HCT116 (cell line): Measurements from ENCODE around the gene TTLL9. TPM values are rescaled to one million over a fixed set of nuclear protein-coding genes. Genes with fewer than 3 reads are reported as not detected.

Experiments used
- ATAC-seq: fragments of 200-7000 bp; cut with Tn5 transposase; 2 replicates; pipeline ENCODE4 v1.9.1; 2020; ENCODE audit warnings: mild to moderate bottlenecking, moderate library complexity
- BruUV-seq: library from RNA; stranded (reverse); fragments of 400-500 nt; replicated peaks from 2 replicates; lab custom pipeline; 2021; lab: Mats Ljungman, UMichigan
- CTCF ChIA-PET: fragments of 300-600 bp; sonication (Branson Sonifier 250); formaldehyde crosslinking; loops from one replicate; lab custom pipeline; 2021; ENCODE audit warnings: antibody characterized with exemption; lab: Charles Lee
- POLR2A ChIA-PET: fragments of 300-600, 350-600 bp; sonication (Branson Sonifier 250); formaldehyde crosslinking; loops from one replicate; lab custom pipeline; 2021; ENCODE audit warnings: antibody characterized with exemption; lab: Charles Lee
- RAD21 ChIA-PET, 2 experiments: fragments of 300-600 bp; sonication (Branson Sonifier 250); formaldehyde crosslinking; loops; one replicate each; lab custom pipeline; 2023; ENCODE audit warnings: low total read pairs in 2 of 2; ENCODE audit not compliant: uncharacterized antibody in 2 of 2, unreplicated experiment in 2 of 2, low non-redundant PET in 1 of 2; lab: Charles Lee
- DNase-seq: peaks from one replicate; pipeline ENCODE4 v3.0.0-alpha.2; 2010; ENCODE audit warnings: low read depth, low spot score
- H2AFZ ChIP-seq: fragments of 200-600 bp; shearing (Covaris generic), sonication (generic); 2 replicates; pipeline ENCODE4 v1.6.1; 2017; ENCODE audit warnings: low read depth, mixed run types, mixed read lengths, antibody characterized with exemption, low read length; ENCODE audit not compliant: poor library complexity, severe bottlenecking
- H3K27ac ChIP-seq: 2 replicates; pipeline ENCODE4 v1.5.1; 2012; ENCODE audit warnings: low read depth, low read length
- H3K27me3 ChIP-seq: fragments of 200-600 bp; sonication (generic); 2 replicates; pipeline ENCODE4 v1.6.1; 2016; ENCODE audit warnings: mixed run types, low read length, mixed read lengths; ENCODE audit not compliant: insufficient read depth
- H3K36me3 ChIP-seq, 2 experiments: fragments of 200-500 bp in 1 of 2; fragments of 200-600 bp in 1 of 2; sonication (Bioruptor generic) in 1 of 2; sonication (generic) in 1 of 2; 2 replicates each; pipeline versions ENCODE4 v1.5.1 to v1.6.1; 2014 to 2016; ENCODE audit warnings: low read length in 2 of 2, inconsistent platforms in 1 of 2, mixed read lengths in 1 of 2, mixed run types in 1 of 2; ENCODE audit not compliant: insufficient read depth in 2 of 2, control insufficient read depth in 1 of 2
- H3K4me1 ChIP-seq, 2 experiments: fragments of 200-600 bp in 1 of 2; sonication (generic) in 1 of 2; 2 replicates each; pipeline versions ENCODE4 v1.5.1 to v1.6.1; 2012 to 2017; ENCODE audit warnings: low read length in 2 of 2, inconsistent platforms in 1 of 2, mild to moderate bottlenecking in 1 of 2, mixed read lengths in 1 of 2, mixed run types in 1 of 2, moderate library complexity in 1 of 2; ENCODE audit not compliant: insufficient read depth in 2 of 2, control insufficient read depth in 1 of 2
- H3K4me2 ChIP-seq: fragments of 200-600 bp; sonication (generic); 2 replicates; pipeline ENCODE4 v1.6.1; 2017; ENCODE audit warnings: mixed run types, low read length, mixed read lengths
- H3K4me3 ChIP-seq, 2 experiments: fragments of 200-600 bp in 1 of 2; sonication (generic) in 1 of 2; replicated peaks in 1 of 2; 2 replicates each; pipeline ENCODE4 v1.5.1; 2011 to 2016; ENCODE audit warnings: low read length in 2 of 2, control low read depth in 1 of 2, low read depth in 1 of 2, mild to moderate bottlenecking in 1 of 2, mixed read lengths in 1 of 2, mixed run types in 1 of 2
- H3K79me2 ChIP-seq: fragments of 200-600 bp; sonication (generic); 2 replicates; pipeline ENCODE4 v1.6.1; 2017; ENCODE audit warnings: mild to moderate bottlenecking, mixed run types, low read length, moderate library complexity, mixed read lengths; ENCODE audit not compliant: insufficient read depth
- H3K9ac ChIP-seq: fragments of 200-600 bp; sonication (generic); 2 replicates; pipeline ENCODE4 v1.6.1; 2016; ENCODE audit warnings: low read length, mixed read lengths
- H3K9me2 ChIP-seq: fragments of 200-600 bp; sonication (generic), shearing (Covaris generic); 2 replicates; pipeline ENCODE4 v1.6.1; 2017; ENCODE audit warnings: mixed run types, mild to moderate bottlenecking, moderate library complexity; ENCODE audit not compliant: insufficient read depth
- H3K9me3 ChIP-seq, 2 experiments: fragments of 200-500 bp in 1 of 2; fragments of 200-600 bp in 1 of 2; sonication (Bioruptor generic) in 1 of 2; sonication (generic) in 1 of 2; 2 replicates each; pipeline ENCODE4 v1.6.1; 2014 to 2017; ENCODE audit warnings: low read length in 2 of 2, mixed read lengths in 2 of 2, inconsistent platforms in 1 of 2, low read depth in 1 of 2, mild to moderate bottlenecking in 1 of 2, mixed run types in 1 of 2, moderate library complexity in 1 of 2; ENCODE audit not compliant: control insufficient read depth in 1 of 2, insufficient read depth in 1 of 2
- H4K20me1 ChIP-seq: fragments of 200-600 bp; sonication (generic), shearing (Covaris generic); 2 replicates; pipeline ENCODE4 v1.6.1; 2017; ENCODE audit warnings: mixed run types, mild to moderate bottlenecking, moderate library complexity; ENCODE audit not compliant: insufficient read depth
- ATF3 ChIP-seq: IDR thresholded peaks from 2 replicates; pipeline ENCODE4 v1.6.1; 2012
- CEBPB ChIP-seq: IDR thresholded peaks from 2 replicates; pipeline ENCODE4 v1.6.1; 2012; ENCODE audit warnings: low read depth
- EZH2 ChIP-seq: fragments of 200-600 bp; sonication (generic); IDR thresholded peaks from 2 replicates; pipeline ENCODE4 v1.6.1; 2017; ENCODE audit warnings: antibody characterized with exemption, mixed run types
- JUND ChIP-seq: IDR thresholded peaks from 2 replicates; pipeline ENCODE4 v1.6.1; 2012
- POLR2A ChIP-seq: IDR thresholded peaks from 2 replicates; pipeline ENCODE4 v1.7.0; 2011; ENCODE audit warnings: borderline replicate concordance; ENCODE audit not compliant: insufficient read depth, insufficient read length; ENCODE audit errors: extremely low read depth
- REST ChIP-seq: IDR thresholded peaks from 2 replicates; pipeline ENCODE4 v1.6.1; 2012; ENCODE audit warnings: low read depth
- SP1 ChIP-seq: IDR thresholded peaks from 2 replicates; pipeline ENCODE4 v1.6.1; 2012; ENCODE audit warnings: low read depth
- TCF7L2 ChIP-seq: IDR thresholded peaks from 2 replicates; pipeline ENCODE4 v1.7.0; 2011; ENCODE audit warnings: borderline replicate concordance, inconsistent platforms; ENCODE audit not compliant: insufficient read depth, insufficient read length; ENCODE audit errors: extremely low read depth
- YY1 ChIP-seq: IDR thresholded peaks from 2 replicates; pipeline ENCODE4 v1.6.1; 2011; ENCODE audit warnings: low read length, low read depth, moderate library complexity, mild to moderate bottlenecking; ENCODE audit not compliant: insufficient replicate concordance; ENCODE audit errors: extremely low read depth
- ZBTB33 ChIP-seq: IDR thresholded peaks from 2 replicates; pipeline ENCODE4 v1.6.1; 2011; ENCODE audit warnings: mild to moderate bottlenecking, low read length, moderate library complexity; ENCODE audit not compliant: insufficient replicate concordance; ENCODE audit errors: extremely low read depth
- ZNF274 ChIP-seq: fragments of 200-500 bp; sonication (Bioruptor generic); IDR thresholded peaks from 2 replicates; pipeline ENCODE4 v1.6.1; 2014; ENCODE audit warnings: mild to moderate bottlenecking, low read depth, low read length, inconsistent platforms
- intact Hi-C: fragments of 100-400 bp; cut with micrococcal nuclease; formaldehyde crosslinking; loops from 2 replicates; pipeline ENCODE4 v1.10.0; 2022
- total RNA-seq: library from RNA; stranded (reverse); gene quantifications from one replicate; pipeline ENCODE4 v1.2.1, GENCODE V29; 2021; ENCODE audit not compliant: unreplicated experiment

Gene TTLL9
- total RNA-seq, 1 experiment from 2014 or later = not detected

- Histone ChIP-seq H3K4me3 (no peak overlapping the region), H3K27me3 (no peaks in the 10 kb centered on the region), H2AFZ (no peak overlapping the region), H3K4me1 (peaks cover 31 to 64% of the 10 kb centered on the region in 2 experiments), H3K79me2 (no peaks in the 10 kb centered on the region), H3K4me2 (no peak overlapping the region), H3K27ac (no peak overlapping the region), H3K9ac (no peak overlapping the region), H4K20me1 (no peaks in the 10 kb centered on the region), H3K9me2 (no peaks in the 10 kb centered on the region), H3K36me3 (no peaks in the 10 kb centered on the region), H3K9me3 (no peaks in the 10 kb centered on the region)
- DNase-seq (no peak), ATAC-seq (no peak)
- RAD21 ChIA-PET = no interaction called here
- BruUV-seq = no TSS peak
- POLR2A ChIA-PET = no interaction called here
- CTCF ChIA-PET = no interaction called here
- intact Hi-C loops = no loop called here
- TF ChIP-seq TCF7L2 = no peak
Measured at GRCh38 chr20:31839782-31840487, 30.5 kb upstream of the TTLL9 start.

- H4K20me1 ChIP-seq = no peaks in the 10 kb centered on the region
- CTCF ChIA-PET = interaction anchor here (2.3 kb wide), 1 partner anchor 12 kb away, joined by 11 read pairs; no protein-coding TSS in a partner anchor
- intact Hi-C loops = no loop called here
- DNase-seq (no peak), ATAC-seq (no peak)
- H3K4me1 ChIP-seq = peaks cover 24 to 51% of the 10 kb centered on the region in 2 experiments
- RAD21 ChIA-PET = no interaction called here
- H3K4me2 ChIP-seq = peak overlapping the region; percentile 27
- no peaks in the 10 kb centered on the region for H3K9me2 ChIP-seq
- no peaks in the 10 kb centered on the region for H3K36me3 ChIP-seq
- H3K9me3 ChIP-seq = no peaks in the 10 kb centered on the region
- POLR2A ChIA-PET = no interaction called here
- no peaks in the 10 kb centered on the region for H3K79me2 ChIP-seq
- H3K9ac ChIP-seq = no peak overlapping the region
- H3K4me3 ChIP-seq = no peak overlapping the region
- no peak overlapping the region for H3K27ac ChIP-seq
- H3K27me3 ChIP-seq = no peaks in the 10 kb centered on the region
- no TSS peak for BruUV-seq
- no peak overlapping the region for H2AFZ ChIP-seq
- TF ChIP-seq POLR2A = no peak
- no peak for TF ChIP-seq CEBPB
- TF ChIP-seq ATF3 = no peak
- no peak for TF ChIP-seq ZNF274
- no peak for TF ChIP-seq ZBTB33
- no peak for TF ChIP-seq REST
- no peak for TF ChIP-seq SP1
- no peak for TF ChIP-seq JUND
- TF ChIP-seq EZH2 = no peak
- TF ChIP-seq YY1 = no peak
Measured at GRCh38 chr20:31840906-31841816, 29.3 kb upstream of the TTLL9 start.
